Bone marrow (tissue), 2 donors: ENCODE results near the gene TMF1.
A peak's percentile ranks its signal among the peaks of the same experiment; 100 is the strongest.

Experiments
- DNase-seq, 2 donors: peaks; one replicate each; lab custom pipeline; 2025; lab: John Stamatoyannopoulos, UW

TMF1 gene

DNA sequence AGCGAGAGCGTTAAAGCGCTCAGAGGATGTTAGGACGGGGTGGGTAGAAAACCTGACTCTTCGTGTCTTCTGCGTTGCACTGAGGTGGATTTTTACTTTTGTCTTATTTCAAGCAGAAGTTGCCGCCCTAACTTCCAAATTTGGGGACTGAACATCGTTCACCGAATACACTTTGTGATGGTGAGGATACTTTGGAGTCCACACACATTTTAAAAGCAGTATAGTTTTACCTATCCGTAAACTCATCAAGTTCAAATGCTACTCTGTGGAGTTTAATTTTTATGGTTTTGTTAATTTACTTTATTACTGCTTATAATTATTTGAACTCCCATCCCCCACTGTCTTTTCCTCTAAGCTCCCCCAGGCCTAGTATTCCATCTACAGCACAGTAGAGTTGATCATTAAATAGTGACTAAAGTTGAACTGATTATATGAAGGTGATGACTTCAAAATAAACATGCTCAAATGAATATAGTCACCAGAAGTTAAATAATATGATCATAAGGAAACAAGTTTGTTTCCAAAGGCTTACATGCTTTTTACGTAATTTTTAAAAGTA lies 38.0 kb downstream of the TMF1 start:
- DNase-seq, result no peak

DNA sequence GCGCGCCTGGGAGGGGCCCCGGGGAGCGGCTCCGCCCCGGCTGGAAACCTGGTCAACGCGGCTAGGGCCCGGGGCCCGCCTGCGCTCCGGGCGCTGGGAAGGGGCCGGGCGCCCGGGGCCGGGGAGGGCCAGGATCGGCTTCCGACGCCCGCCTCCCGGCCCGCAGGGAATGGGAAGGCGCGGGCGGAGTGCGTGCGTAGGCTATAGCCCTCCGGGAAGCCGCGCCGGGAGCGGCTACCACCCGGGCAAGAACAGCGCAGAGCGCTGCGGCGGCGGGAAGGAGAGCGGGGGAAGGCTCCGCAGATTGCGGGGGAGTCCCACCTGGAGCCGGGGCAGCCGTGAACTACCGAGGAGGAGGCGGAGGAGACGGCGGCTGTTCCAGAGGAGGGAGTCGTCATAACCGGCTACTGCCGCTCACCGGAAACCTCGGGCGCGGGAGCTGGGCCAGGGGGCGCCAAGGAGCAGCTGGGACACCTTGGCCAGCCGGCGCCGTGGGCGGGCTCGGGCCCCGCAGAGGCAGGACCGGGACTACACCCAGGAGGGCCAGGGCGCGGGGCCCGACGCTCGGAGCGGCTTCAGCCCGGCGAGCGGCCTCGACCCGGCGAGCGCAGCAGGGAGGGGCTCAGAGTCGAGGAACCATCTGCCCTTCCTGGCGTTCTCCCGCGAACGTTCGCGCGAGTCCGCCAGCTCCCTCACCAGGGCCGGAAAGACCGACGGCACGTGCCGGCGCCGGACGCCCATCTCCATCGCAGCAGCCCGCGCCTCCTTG lies 38.7 kb downstream of the TMF1 start, which contains the start of gene EOGT:
Gene EOGT (minus strand): TSS at position 432 of the 769 bp plus-strand sequence. CDS start 3,838 bp downstream, outside the sequence.
- peak; percentile 58 to 65 for DNase-seq

DNA sequence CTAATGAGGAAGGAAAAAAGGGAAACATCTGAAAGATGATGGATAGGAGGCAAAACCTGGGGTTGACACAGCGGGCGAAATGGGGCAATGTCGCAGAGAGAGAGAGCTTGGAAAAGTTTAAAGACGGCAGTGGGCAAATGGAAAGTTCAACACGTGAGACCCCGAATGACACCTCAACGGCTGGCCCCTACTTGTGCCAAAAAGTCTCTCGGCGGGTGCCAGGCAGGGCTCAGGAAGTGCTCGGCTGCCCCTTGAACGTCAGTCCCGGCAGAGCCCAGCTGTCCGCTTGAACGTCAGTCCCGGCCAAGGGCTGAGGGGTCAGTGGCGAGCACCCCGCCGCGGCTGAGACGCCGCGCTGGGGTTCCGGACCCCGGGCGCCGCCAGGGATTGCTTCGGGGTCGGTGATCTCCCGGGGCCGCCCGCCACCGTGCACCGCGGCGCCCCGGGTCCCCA lies 39.3 kb downstream of the TMF1 start:
- peak; percentile 28 to 43 for DNase-seq

DNA sequence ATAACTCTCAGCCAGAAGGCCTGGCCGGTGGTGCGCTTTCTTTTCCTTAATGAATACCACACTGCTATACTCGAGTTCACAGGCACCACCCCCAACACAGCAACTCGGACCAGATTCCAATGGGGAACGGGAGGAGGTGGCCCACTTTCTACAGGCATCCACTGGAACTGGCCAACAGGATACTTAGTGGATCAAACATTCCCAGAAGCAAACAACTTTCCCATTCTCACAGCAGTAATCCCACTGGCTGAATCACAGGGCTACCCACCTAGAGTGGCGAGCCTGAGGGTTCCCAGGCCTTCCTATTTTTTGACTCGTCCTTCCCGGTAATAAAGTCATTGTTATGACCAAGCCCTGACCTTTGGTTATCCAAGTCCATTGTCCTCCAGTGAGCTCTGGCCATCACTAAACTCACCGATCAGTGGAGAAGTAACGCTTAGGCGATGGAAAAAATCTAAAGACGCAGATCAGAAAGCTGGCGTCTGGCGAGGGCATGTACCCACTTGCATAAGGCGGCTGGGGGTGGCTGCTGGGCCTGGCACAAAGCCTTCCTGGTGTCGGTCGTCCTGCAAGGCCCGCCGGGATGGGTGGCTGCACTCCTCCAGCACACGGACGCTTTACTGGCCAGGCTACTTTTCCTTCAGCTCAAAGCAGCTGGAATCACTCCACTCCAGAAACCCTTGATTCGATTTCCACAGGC lies 39.9 kb downstream of the TMF1 start:
- DNase-seq, result no peak

DNA sequence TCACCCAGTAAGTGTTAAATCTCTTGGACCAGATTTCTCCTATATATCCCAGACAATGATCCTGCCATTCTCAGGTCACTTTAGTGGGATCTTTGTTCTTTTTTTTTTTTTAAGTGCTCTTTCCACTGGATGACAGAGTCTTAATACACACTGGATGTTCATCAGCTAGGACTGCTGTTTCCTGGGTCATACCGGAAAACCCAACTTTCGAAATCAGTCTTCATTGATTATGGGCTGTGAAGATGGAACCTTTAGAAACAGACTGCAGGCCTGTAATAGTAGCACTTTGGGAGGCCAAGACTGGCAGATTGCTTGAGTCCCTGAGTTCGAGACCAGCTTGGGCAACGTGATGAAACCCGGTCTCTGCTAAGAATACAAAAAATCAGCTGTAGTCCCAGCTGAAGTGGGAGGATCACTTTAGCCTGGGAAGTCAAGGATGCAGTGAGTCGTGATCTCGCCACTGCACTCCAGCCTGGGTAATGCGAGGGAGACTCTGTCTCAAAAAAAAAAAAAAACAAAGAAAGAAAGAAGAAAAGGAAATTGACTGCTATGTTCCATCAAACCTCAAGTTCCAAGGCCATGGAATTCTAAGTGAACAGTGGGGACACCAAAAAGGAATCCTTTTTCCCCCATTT lies 40.9 kb downstream of the TMF1 start:
- DNase-seq, result no peak

DNA sequence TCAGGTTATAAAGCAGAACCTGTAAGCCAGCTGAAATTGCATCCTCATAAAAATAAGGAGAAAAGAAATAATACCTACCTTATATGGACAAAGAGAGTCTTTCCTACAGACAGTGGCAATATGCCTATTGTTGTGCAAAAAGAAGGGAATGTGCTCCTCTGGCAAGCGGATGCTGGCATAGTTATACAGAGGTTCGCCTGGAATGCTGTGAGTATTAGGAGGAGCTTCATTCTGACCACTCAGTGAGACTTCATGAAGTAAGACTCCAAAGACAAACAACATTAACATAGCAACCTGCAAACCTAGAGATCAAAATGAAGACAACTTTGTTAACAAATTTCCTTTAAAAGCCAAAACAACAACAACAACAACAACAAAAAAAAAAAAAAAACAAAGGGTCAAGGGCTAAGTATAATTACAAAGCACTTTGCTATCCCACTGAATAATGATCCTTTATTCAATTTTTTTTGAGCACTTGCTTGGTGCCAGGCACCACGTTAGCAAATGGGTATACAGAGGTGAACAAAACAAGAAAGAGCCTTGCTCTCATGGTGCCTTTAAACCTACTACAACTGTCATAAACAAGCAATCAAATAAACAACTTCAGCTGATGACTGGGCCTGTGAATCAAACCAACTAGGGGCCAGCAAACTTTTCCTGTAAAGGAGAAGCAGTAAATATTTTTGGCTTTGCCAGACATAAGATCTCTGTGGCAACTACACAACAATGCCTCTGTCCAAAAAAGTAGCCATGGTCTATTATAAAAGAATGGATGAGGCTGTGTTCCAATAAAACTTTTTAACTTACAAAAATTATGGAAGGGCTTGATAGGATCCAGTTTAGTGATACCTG lies 42.3 kb downstream of the TMF1 start:
- no peak for DNase-seq

DNA sequence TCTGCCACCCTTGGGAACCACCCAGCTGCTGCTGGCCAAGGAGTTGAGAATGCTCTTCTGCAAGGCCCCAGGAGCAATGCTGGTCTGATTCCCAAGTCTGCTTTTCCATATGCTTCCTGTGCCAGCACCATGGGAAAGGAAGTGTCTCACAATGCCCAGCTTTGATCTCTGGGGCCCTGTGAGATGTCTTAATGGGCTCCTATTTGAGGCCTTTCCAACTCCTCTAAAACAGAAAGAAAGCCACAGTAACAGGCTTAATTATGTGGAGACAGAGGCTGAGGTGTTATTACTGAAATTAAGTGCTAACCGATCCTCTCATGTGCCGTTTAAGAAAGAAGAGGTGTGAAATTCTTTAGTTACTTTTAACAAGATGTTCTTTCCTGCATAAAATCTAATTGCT lies 43.2 kb downstream of the TMF1 start:
- DNase-seq, result no peak

DNA sequence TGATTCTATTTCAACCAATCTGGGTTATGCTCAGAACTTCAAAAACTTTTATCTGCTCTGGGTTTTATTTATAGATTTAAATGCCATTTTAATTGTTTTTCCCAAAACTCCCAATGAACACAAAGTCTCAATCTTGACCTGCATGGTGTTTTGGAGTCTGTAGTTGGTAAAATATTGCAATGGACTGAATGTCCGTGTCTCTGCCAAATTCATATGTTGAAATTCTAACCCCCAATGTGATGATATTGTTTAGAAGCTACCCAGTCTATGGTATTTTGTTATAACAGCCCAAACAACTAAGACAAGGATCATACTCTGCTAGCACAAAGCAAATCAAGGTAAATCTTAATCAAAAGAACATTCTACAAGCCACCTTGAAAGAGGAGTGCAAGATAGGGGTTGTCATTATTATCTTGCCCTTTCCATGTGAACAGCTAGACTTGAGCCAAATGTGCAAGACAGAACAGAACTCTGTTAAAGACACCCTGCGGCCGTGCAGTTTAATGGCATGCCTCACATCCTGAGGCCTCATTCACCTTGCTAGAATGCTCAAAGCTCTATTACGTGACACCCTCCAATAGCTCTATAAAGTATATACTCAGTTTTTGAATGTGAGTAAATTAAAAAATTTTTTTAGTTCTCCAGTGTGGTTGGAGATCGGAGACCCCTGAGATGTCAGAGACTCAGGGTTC lies 46.2 kb downstream of the TMF1 start:
- DNase-seq, result no peak

DNA sequence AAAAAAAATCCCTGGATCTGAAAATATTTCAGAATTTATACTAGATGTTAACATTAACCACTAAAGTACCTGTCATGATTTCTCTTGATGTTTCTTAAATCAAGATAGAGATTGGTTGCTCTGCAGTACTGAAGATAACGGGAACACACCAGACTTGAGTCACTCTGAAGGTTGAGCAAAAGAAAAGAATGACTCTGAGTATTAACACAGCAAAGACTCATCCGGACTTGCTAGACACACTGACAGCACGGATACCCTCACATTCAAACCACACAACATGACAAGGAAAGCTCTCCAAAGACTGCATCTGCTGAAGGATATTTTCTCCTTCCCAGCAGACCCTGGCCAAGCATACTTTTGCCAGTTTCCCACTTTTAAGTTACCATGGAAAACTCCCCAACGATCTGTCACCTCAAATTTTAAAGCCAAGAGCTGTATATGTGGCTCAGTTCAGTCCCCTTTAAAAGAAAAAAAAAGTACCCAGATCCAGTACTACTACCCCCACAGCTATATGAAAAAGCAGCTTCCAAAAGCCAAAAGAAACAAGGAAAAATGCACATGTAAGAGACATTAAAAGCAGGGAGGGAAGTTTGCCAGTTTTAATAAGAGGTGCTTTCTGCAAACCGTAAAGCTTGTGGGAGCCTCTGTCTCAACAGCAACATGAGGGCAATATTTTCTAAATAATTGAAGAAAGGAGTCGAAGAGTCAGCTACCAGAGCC lies 46.9 kb downstream of the TMF1 start:
- DNase-seq, result no peak

DNA sequence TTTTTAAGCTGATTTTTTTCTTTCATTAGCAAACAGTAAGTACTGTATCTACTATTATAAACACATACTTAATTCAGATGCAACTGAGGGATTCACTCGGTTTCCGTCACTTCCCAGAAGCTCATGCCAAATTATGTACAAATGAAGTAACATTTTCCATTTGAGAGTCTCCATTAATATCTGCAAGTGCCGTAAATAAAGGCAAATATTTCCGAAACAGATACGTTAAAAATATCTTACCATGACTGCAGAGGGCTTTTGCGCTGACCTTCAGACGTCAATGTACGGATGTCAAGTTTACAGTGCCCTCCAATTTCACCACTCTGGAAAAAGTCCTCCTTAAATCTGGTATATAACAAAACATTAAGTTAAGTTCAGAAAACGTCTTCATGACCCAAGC lies 48.0 kb downstream of the TMF1 start:
- DNase-seq, result no peak

DNA sequence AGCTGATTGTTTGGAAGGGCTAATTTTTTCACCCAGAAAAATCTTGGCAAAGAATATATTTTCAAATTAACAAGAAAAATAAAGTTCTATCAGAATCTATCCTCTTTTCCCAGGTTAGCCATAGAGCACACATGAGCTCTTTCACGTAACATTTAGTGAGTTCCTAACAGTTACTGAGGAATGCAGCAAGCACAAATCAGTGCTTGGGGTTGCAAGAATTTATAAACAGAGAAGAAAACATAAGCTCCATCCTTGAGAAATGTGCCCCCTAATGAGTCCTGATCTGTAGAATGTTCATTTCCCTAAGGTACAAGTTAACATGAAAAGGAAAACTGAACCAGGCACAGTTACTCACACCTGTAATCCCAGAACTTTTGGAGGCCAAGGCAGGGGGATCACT lies 52.5 kb downstream of the TMF1 start:
- no peak for DNase-seq

DNA sequence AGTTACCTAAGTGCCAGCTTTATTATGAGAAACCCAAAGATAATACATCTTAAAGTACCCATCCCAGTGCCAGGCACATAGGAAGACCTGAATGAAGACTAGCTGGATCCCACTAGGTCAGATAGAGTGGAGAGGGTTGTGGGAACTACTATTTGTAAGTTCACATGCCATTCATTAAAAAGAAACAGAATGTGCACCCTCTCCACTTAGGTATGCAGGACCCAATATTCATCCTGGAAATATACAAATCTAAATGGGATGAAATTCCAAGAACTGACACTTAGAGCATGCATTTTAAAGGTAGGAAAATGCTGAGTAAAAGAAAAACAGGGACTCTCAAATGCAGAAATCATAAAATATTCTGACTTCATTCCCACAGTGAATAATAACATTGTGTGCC lies 53.0 kb downstream of the TMF1 start:
- no peak for DNase-seq

DNA sequence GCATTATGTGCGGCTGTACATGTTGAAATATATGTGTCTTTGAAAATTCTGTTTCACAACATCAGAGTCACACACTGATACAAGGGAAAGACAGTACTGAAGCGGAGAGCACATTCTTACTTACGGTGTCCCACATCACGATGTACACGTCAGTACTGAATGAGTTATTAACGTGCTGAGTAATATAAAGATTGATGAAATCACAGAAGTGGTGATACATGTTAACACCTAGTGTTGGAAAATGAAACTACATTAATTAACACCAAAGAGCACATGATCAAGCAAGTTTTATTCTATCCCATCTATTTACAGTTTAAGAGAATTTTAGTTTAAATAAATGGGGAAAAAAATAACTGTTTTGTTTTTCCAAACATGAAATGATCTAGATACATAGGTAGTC lies 54.2 kb downstream of the TMF1 start:
- no peak for DNase-seq

DNA sequence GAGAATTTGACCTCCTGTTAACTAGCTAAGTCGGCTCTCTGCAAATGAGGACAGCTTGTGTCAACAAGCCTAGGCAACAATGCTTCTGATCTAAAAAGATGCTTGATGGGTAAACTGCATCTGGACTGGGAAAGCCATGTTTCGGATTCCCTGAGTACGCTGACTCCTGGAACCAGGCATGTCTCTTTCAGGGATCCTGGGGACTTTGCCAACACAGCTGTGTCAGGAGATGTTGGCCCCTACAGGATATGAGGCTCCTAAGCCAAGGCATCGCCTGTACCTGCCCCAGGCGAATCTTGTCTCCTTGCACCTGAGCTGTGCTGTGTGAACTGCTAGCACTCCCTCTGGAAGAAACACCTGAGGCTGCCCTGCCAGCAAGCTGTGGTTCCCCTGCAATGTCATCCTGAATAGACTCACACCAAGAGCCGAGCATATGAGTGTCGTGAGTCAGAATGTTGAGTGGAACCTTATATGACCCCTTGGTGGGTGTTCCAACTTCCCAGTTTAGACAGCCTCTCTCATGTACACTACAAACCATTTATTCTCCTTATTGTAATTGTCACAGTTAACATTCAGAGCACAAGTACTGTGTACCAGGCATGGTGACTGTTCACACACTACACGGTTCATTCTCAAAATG lies 55.7 kb downstream of the TMF1 start:
- no peak for DNase-seq

DNA sequence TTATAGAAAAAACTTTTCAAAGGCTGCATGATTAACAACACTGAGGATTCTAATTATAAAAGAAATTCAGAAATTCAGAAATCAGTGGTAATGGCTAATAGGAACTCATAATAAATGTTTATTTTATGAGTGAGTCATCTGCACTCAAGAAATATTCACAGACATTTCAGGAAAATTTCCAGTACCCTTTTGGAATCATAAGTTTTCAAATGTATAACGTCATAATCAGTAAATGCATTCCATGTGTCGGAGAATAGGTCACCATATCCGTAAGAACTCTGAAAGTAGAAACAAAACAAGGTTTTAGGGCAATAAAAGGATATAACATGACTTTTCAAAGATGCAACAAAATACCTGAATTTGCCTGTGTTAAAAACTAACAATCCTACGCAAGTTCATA lies 63.4 kb downstream of the TMF1 start:
- no peak for DNase-seq

DNA sequence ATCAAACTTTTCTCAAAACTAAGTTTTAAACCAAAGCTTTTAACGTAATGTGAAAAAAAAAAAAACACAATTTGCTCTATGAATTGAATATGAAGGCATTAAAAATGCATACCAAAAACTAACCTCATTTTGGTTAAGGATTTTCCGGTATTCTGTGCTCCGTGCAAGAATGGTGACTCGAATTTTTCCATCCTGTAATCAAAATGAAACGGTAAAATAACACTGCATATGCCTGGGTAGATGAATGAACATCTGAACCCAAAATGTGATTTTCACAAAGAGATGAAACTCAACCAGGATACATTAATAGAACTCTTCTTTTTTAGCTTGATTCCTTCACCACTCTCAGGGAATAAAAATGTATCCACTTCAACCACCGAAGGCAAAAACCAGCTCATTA lies 64.8 kb downstream of the TMF1 start:
- DNase-seq, result no peak

DNA sequence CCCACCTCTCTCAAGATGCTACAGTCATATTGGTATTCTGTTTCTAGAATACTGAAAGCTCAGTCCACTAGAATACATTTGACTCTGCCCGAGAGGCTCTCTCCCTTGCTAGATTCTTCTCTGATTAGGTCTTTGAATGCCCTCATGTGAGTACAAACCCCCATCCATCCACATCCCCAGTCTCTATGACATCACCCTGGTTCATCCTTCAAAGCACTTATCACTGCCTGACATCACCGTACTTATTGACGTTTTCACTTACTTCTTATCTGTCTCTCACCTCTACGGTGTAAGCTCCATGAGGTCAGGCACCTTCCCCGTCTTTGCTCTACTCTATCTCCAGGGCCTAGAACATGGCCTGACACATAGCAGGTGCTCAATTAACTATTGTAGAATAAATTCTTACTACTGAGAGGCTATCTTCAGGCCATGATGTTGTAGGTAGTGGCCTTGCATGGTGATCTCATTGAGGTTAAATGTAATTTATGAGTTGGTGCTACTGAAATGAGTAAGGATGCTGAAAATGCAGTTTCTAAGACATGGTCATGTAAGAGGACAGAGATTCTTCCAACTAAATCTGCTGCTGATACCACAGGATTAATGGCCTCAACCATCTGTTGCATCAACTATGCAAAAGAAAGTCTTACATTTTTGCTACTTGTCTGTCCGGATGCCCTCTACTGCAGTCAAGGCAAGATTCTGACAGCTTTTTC lies 65.5 kb downstream of the TMF1 start:
- DNase-seq, result no peak

DNA sequence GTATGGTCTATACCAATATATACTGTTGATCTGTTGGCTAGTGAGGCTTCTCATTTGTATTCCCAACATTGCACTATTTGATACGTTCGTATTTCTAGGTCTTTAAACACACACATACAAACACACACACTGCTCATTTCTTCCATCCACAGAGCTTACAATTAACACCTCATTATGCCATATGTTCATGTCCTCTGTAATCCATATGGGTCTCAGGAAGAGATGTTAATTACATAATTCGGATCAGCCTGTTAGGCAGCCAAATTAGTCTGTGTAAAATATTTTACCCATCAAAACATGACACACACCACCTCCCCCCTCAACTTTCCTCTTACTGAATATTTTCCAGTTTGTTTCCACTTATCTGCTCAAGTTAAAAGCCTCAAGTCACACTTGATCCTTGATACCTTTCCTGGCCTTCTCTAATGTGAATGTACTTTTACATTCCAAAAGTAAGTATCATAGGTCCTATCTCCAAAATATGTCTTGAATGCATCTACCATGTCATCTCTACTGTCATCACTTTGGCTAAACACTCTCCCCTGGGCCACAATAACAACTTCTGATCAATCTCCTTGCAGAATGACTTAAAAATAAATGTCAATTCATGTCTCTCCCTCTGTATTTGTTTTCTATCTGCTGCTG lies 66.9 kb downstream of the TMF1 start:
- DNase-seq, result no peak

DNA sequence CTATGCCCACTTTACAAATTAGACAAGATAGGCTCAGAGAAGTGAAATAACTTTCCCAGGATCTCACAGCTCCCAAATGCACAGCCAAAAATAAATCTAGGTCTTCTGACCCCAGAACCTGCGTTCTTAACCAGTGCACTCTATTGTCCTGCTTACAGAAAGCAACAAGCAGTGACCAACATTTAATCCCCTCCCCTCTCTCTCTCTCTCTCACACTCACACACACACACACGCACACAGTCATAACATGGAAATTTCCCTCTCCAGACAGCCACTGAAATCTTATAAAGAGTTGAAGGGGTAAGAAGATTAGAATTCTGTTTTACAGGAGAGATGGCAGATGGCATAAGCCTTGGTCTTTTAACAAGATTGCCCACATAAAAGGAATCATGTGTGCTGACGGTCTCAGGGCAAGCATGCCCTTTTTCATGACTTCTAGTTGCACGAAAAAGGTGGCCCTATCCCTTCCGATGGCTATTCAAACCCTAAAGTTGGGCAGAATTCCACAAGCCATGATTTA lies 68.1 kb downstream of the TMF1 start:
- no peak for DNase-seq
